Breast epithelium (tissue), 4 donors: ENCODE data around the gene STRADB. TPM values are rescaled to one million over a fixed set of nuclear protein-coding genes. Genes with fewer than 3 reads are reported as not detected.

ENCODE experiments used
- DNase-seq, 2 donors: peaks; one replicate each; pipeline ENCODE4 v3.0.0-alpha.2; 2019; ENCODE audit warnings: low spot score in 2 of 2
- H3K27ac ChIP-seq, 2 donors: fragments of 200-600 bp; sonication (generic) in 1 of 2; one replicate each; pipeline ENCODE4 v1.5.1; 2016 to 2019; ENCODE audit warnings: mild to moderate bottlenecking in 1 of 2
- H3K27me3 ChIP-seq, 2 donors: fragments of 200-600 bp; sonication (generic) in 1 of 2; one replicate each; pipeline versions ENCODE4 v1.5.1 to v1.6.0; 2017 to 2019; ENCODE audit warnings: control low read depth in 1 of 2, mild to moderate bottlenecking in 1 of 2
- H3K36me3 ChIP-seq: fragments of 200-600 bp; one replicate; pipeline ENCODE4 v1.5.1; 2019
- H3K4me1 ChIP-seq, 2 donors: fragments of 200-600 bp; sonication (generic); one replicate each; pipeline ENCODE4 v1.5.1; 2016 to 2019; ENCODE audit warnings: control low read depth in 1 of 2
- H3K4me3 ChIP-seq, 3 donors: fragments of 200-600 bp; sonication (generic); 1 replicate in 2 of 3; 2 replicates in 1 of 3; pipeline ENCODE4 v1.5.1; 2016 to 2019; ENCODE audit warnings: mild to moderate bottlenecking in 3 of 3, moderate library complexity in 2 of 3
- H3K9me3 ChIP-seq, 2 donors: fragments of 200-600 bp; sonication (generic) in 1 of 2; one replicate each; pipeline ENCODE4 v1.5.1; 2016 to 2019; ENCODE audit warnings: control low read depth in 1 of 2
- CTCF ChIP-seq, 3 donors: fragments of 450-650 bp; IDR thresholded peaks; one replicate each; pipeline ENCODE4 v1.5.1; 2016 to 2017; ENCODE audit warnings: antibody characterized with exemption in 3 of 3, mild to moderate bottlenecking in 3 of 3, moderate library complexity in 3 of 3
- POLR2A ChIP-seq: fragments of 450-650 bp; IDR thresholded peaks from one replicate; pipeline ENCODE4 v1.6.1; 2016; ENCODE audit warnings: antibody characterized with exemption, mild to moderate bottlenecking, moderate library complexity
- POLR2AphosphoS5 ChIP-seq, 3 donors: sonication (generic); formaldehyde crosslinking; IDR thresholded peaks; one replicate each; pipeline ENCODE4 v1.6.1; 2017; ENCODE audit warnings: antibody characterized with exemption in 3 of 3
- intact Hi-C: fragments of 100-400 bp; cut with DNase I; formaldehyde crosslinking; loops from one replicate; pipeline ENCODE4 v1.15.1; 2023; ENCODE audit warnings: low total_unique reads
- total RNA-seq, 3 donors: library from RNA; depleted of rRNA; stranded (reverse); fragments of >200 nt; gene quantifications; one replicate each; pipeline ENCODE4 v1.1.0, GENCODE V29; 2016

STRADB gene
- total RNA-seq, 3 donors from 2014 or later = 20.3 to 30.0 (median 27.7) TPM

- TF ChIP-seq CTCF (IDR thresholded peaks at IDR 0.05) = no peak
- TF ChIP-seq POLR2A = no peak
- no peak for TF ChIP-seq POLR2AphosphoS5 (IDR thresholded peaks at IDR 0.05)
- Histone ChIP-seq H3K4me3 (no peak overlapping the region), H3K4me1 (peaks cover 0 to 8% of the 10 kb centered on the region in 2 donors), H3K9me3 (no peaks in the 10 kb centered on the region), H3K27me3 (no peaks in the 10 kb centered on the region), H3K27ac (no peak overlapping the region), H3K36me3 (no peaks in the 10 kb centered on the region)
- intact Hi-C loops = no loop called here
- DNase-seq = no peak
These were observed 2.8 kb upstream of the STRADB start for GRCh38 chr2:201448701-201449100.

- Histone ChIP-seq H3K4me3 (peak overlapping the region; percentile 71 to 89 (median 77)), H3K36me3 (no peaks in the 10 kb centered on the region), H3K27me3 (no peaks in the 10 kb centered on the region), H3K4me1 (peaks cover 0 to 8% of the 10 kb centered on the region in 2 donors), H3K9me3 (no peaks in the 10 kb centered on the region), H3K27ac (peak overlapping the region; percentile 84 to 90)
- DNase-seq = no peak
- intact Hi-C loops = no loop called here
- TF ChIP-seq POLR2A (no peak), CTCF (IDR thresholded peaks at IDR 0.05) (no peak), POLR2AphosphoS5 (IDR thresholded peaks at IDR 0.05) (no peak)
These were observed 617 bp upstream of the STRADB start for GRCh38 chr2:201450954-201451291.

DNA sequence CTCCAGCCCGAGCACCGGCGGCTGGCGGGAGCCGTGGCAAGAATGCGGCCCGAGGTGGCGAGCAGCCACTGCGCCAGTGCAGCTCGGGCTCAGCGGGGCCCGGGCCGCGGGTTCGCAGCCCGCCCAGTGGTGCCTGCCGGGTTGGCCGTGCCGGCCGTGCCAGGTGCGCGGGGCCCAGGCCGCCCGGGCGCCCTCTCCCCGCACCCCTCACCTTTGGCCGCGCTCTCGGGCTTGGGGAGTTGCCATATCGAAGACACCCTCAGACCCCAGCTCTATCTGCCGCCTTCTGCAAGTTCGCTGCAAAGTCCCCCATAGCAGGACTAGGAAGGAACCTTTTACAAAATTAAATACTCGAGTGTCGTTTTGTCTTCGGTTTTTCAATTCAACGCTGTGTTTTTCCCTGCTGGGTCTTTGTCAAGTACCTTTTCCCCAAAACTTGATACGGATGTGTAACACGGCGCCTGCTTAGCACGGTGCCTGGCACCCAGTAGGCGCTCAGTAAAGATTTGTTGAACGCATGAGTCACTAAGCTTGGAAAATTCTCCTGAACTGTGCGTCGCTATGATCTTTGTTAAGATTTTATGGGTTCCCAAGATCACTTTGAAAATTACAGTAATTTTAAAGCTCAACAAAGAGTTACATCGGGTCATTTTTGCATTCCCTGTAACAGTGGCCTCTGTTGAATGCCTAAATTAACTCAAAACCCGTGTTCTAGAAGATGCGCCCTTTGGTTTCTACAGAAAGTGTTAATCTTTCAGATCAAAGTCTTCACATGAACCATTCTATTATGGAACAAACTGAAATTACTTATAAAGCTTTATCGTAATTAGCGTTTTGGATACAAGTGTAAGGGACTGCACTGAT, 750 bp downstream of the STRADB start:
- DNase-seq = no peak
- H3K4me3 ChIP-seq = peak overlapping the region; percentile 71 to 89 (median 77)
- H3K9me3 ChIP-seq = no peaks in the 10 kb centered on the region
- no peaks in the 10 kb centered on the region for H3K27me3 ChIP-seq
- intact Hi-C loops = no loop called here
- H3K36me3 ChIP-seq = no peaks in the 10 kb centered on the region
- H3K27ac ChIP-seq = peak overlapping the region; percentile 84 to 90
- TF ChIP-seq CTCF (IDR thresholded peaks at IDR 0.05) (no peak), POLR2AphosphoS5 (IDR thresholded peaks at IDR 0.05) (no peak), POLR2A (no peak)
- H3K4me1 ChIP-seq = peaks cover 0 to 8% of the 10 kb centered on the region in 2 donors

GRCh38 chr2:201452922-201453643, 1.5 kb downstream of the STRADB start:
- intact Hi-C loops = no loop called here
- H3K4me3 ChIP-seq = peak overlapping the region; percentile 71 to 89 (median 77)
- no peaks in the 10 kb centered on the region for H3K36me3 ChIP-seq

More at GRCh38 chr2:201452922-201453643, 1.5 kb downstream of the STRADB start:
- Histone ChIP-seq H3K27ac (no peak overlapping the region), H3K9me3 (no peaks in the 10 kb centered on the region), H3K27me3 (no peaks in the 10 kb centered on the region), H3K4me1 (peaks cover 0 to 8% of the 10 kb centered on the region in 2 donors)
- TF ChIP-seq POLR2AphosphoS5 (IDR thresholded peaks at IDR 0.05) (no peak), CTCF (IDR thresholded peaks at IDR 0.05) (no peak), POLR2A (no peak)
- DNase-seq = no peak
